Smooth muscle cell (in vitro differentiated cells): ENCODE results near the gene SCN1B. TPM values are rescaled to one million over a fixed set of nuclear protein-coding genes. Genes with fewer than 3 reads are reported as not detected.

Experiments used
- DNase-seq: peaks from one replicate; lab custom pipeline; 2025; ENCODE audit not compliant: unreplicated experiment; lab: John Stamatoyannopoulos, UW
- H2AFZ ChIP-seq: fragments of 200-600 bp; sonication (generic); 2 replicates; pipeline ENCODE4 v1.6.0; 2016; ENCODE audit warnings: antibody characterized with exemption, low read depth, mild to moderate bottlenecking
- H3F3A ChIP-seq: fragments of 200-600 bp; sonication (generic); 2 replicates; pipeline ENCODE4 v1.6.0; 2017; ENCODE audit warnings: antibody characterized with exemption, low read depth
- H3K27ac ChIP-seq: fragments of 200-600 bp; sonication (generic); 2 replicates; pipeline ENCODE4 v1.5.1; 2016; ENCODE audit warnings: low read depth, mild to moderate bottlenecking
- H3K27me3 ChIP-seq: fragments of 200-600 bp; sonication (generic); 2 replicates; pipeline ENCODE4 v1.6.1; 2016; ENCODE audit warnings: low read depth, mild to moderate bottlenecking
- H3K36me3 ChIP-seq: fragments of 200-600 bp; sonication (generic); 2 replicates; pipeline ENCODE4 v1.5.1; 2016; ENCODE audit warnings: low read depth
- H3K4me1 ChIP-seq: fragments of 200-600 bp; sonication (generic); 2 replicates; pipeline ENCODE4 v1.5.1; 2016; ENCODE audit warnings: low read depth
- H3K4me2 ChIP-seq: fragments of 200-600 bp; sonication (generic); 2 replicates; pipeline ENCODE4 v1.6.0; 2016; ENCODE audit warnings: mild to moderate bottlenecking
- H3K4me3 ChIP-seq: fragments of 200-600 bp; sonication (generic); 2 replicates; pipeline ENCODE4 v1.5.1; 2016; ENCODE audit warnings: mild to moderate bottlenecking
- H3K79me2 ChIP-seq: fragments of 200-600 bp; sonication (generic); 2 replicates; pipeline ENCODE4 v1.6.0; 2016; ENCODE audit warnings: low read depth, mild to moderate bottlenecking
- H3K9ac ChIP-seq: fragments of 200-600 bp; sonication (generic); 2 replicates; pipeline ENCODE4 v1.6.0; 2016; ENCODE audit warnings: low read depth
- H3K9me3 ChIP-seq: fragments of 200-600 bp; sonication (generic); replicated peaks from 2 replicates; pipeline ENCODE4 v1.5.1; 2016; ENCODE audit warnings: low read depth
- H4K20me1 ChIP-seq: fragments of 200-600 bp; sonication (generic); 2 replicates; pipeline ENCODE4 v1.6.0; 2016; ENCODE audit warnings: low read depth
- CTCF ChIP-seq: fragments of 200-600 bp; sonication (generic); IDR thresholded peaks from 2 replicates; pipeline ENCODE4 v1.5.1; 2017; ENCODE audit warnings: borderline replicate concordance, mild to moderate bottlenecking, antibody characterized with exemption; ENCODE audit not compliant: insufficient read depth, poor library complexity, severe bottlenecking
- WGBS: methylation state at CpG from one replicate; pipeline ENCODE4 v1.1.7; 2016; ENCODE audit warnings: low lambda C conversion rate; 5-methylcytosine and 5-hydroxymethylcytosine counted together
- polyA plus RNA-seq: library from polyadenylated mRNA; unstranded; fragments of >200 nt; fragmentation: Nextera tagmentation; extraction: Ambion mirVana; gene quantifications from 2 replicates; pipeline ENCODE4 v1.2.1, GENCODE V29; 2016
- total RNA-seq: library from RNA; depleted of rRNA; stranded (reverse); fragments of >200 nt; gene quantifications from 2 replicates; pipeline ENCODE4 v1.2.3, GENCODE V29; 2014

SCN1B gene
- total and polyA plus RNA-seq, 2 experiments from 2014 or later, result 0.99 to 2.2 TPM

- Histone ChIP-seq H3K36me3 (no peaks in the 10 kb centered on the region), H4K20me1 (peaks cover 2% of the 10 kb centered on the region), H3K27me3 (peaks cover 16% of the 10 kb centered on the region), H3K79me2 (no peaks in the 10 kb centered on the region), H3K9me3 (no peaks in the 10 kb centered on the region), H2AFZ (no peak overlapping the region), H3F3A (no peaks in the 10 kb centered on the region), H3K4me3 (no peak overlapping the region), H3K9ac (no peak overlapping the region), H3K4me1 (no peaks in the 10 kb centered on the region), H3K4me2 (no peak overlapping the region), H3K27ac (no peak overlapping the region)
- 93% methylated on average over 30 of the region's 30 CpGs for WGBS
- DNase-seq, result no peak
- TF ChIP-seq CTCF, result no peak
These were observed 3.1 kb downstream of the SCN1B start for GRCh38 chr19:35033067-35034004.

GRCh38 chr19:35034005-35034502 lies 3.8 kb downstream of the SCN1B start:
- H3K4me2 ChIP-seq, result no peak overlapping the region
- TF ChIP-seq CTCF, result no peak
- WGBS, result 93% methylated on average over 17 of the region's 17 CpGs
- no peak overlapping the region for H3K4me3 ChIP-seq
- H3K4me1 ChIP-seq, result no peaks in the 10 kb centered on the region
- no peak for DNase-seq
- no peaks in the 10 kb centered on the region for H3K79me2 ChIP-seq
- H4K20me1 ChIP-seq, result no peaks in the 10 kb centered on the region
- H3K9me3 ChIP-seq, result no peaks in the 10 kb centered on the region
- H3F3A ChIP-seq, result no peaks in the 10 kb centered on the region
- no peak overlapping the region for H3K9ac ChIP-seq
- no peaks in the 10 kb centered on the region for H3K36me3 ChIP-seq
- no peak overlapping the region for H2AFZ ChIP-seq
- H3K27me3 ChIP-seq, result peaks cover 16% of the 10 kb centered on the region
- H3K27ac ChIP-seq, result no peak overlapping the region

DNA sequence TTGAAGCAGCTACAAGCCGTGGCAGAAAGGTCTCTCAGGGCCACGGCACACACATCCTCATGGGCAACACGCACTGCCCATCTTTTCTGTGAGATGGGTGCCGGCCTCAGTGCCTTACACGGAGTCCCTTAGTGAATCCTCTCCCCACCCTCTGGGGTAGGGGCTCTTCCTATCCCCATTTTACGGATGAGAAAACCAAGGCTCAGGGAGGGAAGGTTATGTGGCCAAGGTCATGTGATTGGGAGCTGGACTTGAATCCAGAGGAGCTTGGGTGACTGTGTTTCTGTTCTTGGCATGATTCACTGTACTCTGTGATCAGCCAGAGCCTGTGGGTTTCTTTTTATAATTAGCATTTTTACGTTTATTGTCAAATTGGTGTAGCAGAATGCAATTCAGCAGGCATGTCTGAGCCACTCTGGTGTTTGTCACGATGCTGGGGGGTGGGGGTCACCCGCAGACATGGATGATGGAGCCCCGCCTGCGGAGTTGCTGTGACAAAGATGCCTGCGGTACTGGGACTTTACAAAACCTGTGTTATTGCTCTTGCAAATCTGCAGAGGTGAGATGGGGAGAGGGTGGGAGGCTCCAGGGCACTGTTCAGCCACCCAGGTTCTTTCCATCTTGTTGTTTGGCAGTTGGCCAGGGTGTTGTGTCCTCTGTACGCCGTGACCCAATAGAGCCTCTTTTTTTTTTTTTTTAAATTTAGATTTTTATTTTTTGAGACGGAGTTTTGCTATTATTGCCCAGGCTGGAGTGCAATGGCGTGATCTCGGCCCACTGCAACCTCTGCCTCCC lies 4.5 kb downstream of the SCN1B start:
- no peaks in the 10 kb centered on the region for H3K4me1 ChIP-seq
- H3K79me2 ChIP-seq, result no peaks in the 10 kb centered on the region
- TF ChIP-seq CTCF, result no peak
- H3F3A ChIP-seq, result no peaks in the 10 kb centered on the region
- DNase-seq, result no peak
- H3K27me3 ChIP-seq, result peaks cover 16% of the 10 kb centered on the region
- no peak overlapping the region for H3K4me2 ChIP-seq
- WGBS, result 93% methylated on average over 17 of the region's 17 CpGs
- H4K20me1 ChIP-seq, result no peaks in the 10 kb centered on the region
- no peak overlapping the region for H3K27ac ChIP-seq
- no peak overlapping the region for H3K9ac ChIP-seq
- no peaks in the 10 kb centered on the region for H3K36me3 ChIP-seq
- H2AFZ ChIP-seq, result no peak overlapping the region
- no peak overlapping the region for H3K4me3 ChIP-seq
- no peaks in the 10 kb centered on the region for H3K9me3 ChIP-seq
